RCC 7860 (cell line): ENCODE results near the gene AP1B1.
"Not testable (repeated sequence)": the region's sequence is repeated elsewhere in the genome, so short reads cannot be mapped to it uniquely, and the experiment has no call there.

Experiments used
- DNase-seq: peaks from one replicate; pipeline ENCODE4 v3.0.0-alpha.2; 2015; ENCODE audit warnings: low spot score
- FAIRE-seq: peaks from 2 replicates; lab custom pipeline; 2012; peaks lifted over from hg19 to GRCh38; lab: Jason Lieb, UNC

Gene AP1B1

DNA sequence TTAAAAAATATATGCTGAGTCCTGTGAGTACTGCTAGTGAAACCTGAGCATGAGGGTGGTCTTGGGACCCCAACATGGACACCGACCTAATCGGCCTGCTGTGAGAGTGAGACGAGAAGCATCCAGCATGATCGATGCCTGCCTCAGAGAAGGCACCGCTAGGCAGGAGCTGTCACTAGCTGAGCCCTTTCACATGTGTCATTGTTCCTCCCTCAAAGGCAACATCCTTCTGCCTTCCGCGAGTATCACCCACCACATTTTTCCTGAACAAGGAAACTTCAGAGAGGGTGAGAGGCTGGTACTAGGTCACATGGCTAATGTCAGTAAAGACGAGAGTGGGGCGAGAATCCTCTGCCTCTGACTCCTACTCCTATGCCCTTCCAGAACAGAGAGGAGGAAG lies 35.6 kb downstream of the AP1B1 start:
- FAIRE-seq, result no peak

DNA sequence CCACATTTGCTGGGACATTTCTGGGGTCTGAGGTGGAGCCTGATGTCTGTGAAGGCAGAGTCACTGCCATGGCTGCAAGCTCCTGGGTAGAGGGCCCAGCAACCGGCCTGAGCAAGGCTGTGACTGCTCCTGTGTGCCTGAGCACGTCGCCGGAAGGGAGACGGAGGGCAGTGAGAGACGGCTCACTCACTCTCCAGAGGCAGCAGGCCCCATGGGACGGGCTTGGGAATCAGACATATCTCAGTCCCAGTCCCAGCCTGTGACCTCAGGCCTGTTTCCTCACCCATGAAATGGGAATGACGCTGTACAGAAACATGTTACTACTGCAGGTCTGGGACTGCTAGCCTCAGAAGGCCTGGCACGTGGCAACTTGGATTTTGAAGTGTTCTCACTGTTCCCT lies 36.5 kb downstream of the AP1B1 start:
- no peak for DNase-seq
- FAIRE-seq, result no peak

More for the DNA sequence above, 35.6 kb downstream of the AP1B1 start:
- no peak for DNase-seq

DNA sequence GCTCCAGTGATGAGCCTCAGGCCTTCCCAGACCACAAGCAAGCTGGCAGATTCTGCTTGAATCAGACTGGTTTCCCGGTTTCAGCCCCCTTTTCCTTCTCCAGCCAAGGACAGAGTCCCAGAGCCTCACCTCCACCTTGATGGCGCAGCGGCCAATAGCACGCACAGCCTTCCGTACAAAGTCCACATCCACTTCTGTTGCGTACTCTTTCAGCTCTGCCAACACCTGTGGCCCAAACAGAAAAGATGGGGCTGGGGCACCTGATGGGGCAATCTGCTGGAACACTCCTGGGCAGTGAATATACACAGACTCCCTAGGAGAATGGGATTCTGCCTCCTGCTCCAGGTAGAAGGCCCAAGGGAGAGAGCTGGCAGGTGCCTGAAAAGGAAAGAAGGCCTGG lies 37.3 kb downstream of the AP1B1 start:
- FAIRE-seq, result no peak
- DNase-seq, result no peak

DNA sequence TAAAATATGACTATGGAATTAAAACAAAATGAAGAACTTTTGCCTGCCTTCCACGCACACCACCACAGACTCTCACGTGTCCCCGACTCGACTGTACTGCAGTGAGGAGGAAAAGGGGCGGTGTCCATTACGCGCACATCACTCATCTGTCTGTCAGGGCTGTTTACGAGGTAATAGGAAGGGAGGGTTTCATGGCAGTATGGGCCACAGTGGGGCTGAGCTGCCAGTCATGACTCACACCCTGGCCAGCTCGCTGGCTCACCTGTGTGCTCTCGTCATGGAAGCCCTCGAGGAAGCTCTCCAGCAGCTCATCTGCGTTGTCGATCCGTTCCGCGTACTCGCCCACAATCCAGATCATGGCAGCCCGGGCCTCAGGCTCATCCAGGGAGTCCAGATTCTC lies 39.4 kb downstream of the AP1B1 start:
- no peak for DNase-seq
- FAIRE-seq, result no peak

DNA sequence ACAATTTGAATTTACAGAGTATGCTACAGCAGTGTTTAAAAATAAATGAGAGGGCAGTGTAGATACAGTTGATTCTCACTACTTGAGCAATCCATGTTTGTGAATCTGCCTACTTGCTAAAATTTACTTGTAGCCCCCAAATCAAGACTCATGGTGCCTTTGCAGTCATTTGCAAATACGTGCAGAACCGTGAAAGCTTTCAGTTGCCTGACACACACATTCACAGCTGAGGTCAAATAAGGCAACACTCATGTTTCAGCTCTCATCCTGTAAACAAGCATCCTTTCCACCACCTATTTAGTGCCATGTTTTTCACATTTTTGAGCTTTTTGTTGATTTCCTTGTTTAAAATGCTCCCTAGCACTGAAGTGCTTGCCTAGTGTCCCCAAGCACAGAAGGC lies 40.3 kb downstream of the AP1B1 start:
- FAIRE-seq, result no peak
- no peak for DNase-seq

DNA sequence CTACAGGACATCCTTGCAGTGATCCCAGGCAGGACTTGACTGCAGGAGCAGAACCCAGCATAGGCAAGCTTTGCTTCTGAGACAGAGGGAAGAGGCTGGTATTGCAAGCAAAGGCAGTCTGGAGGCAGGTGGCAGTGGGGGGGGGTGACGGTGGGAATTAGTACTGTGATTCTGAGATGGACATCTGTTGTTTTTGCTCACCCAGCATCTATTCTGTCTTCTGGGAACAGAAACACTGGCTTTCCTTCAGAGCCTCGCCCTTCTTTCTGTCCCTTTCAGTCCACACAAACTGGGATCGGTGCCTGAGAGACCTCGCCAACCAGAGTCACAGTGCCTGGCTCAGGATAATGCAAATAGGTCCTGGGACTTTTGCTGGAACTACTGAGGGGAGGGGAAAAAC lies 41.7 kb downstream of the AP1B1 start:
- no peak for FAIRE-seq
- DNase-seq, result no peak

DNA sequence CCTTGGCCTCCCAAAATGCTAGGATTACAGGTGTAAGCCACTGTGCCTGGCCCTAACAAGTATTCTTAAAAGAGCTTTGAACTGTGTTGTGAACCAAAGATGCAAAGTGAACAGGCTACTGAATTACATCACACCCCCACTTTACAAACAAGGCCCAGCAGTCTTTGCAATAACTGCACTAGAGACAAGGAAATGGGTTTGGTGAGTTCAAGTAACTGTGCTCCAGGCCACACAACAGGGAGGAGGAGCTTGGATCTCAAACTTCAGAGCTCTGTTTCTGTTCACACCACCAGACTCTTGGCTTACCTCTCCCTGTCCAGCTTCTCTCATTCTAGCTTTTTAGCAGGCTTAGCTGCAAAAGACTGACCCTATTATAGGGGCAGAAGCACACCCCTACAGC lies 42.4 kb downstream of the AP1B1 start:
- no peak for DNase-seq
- FAIRE-seq, result no peak

DNA sequence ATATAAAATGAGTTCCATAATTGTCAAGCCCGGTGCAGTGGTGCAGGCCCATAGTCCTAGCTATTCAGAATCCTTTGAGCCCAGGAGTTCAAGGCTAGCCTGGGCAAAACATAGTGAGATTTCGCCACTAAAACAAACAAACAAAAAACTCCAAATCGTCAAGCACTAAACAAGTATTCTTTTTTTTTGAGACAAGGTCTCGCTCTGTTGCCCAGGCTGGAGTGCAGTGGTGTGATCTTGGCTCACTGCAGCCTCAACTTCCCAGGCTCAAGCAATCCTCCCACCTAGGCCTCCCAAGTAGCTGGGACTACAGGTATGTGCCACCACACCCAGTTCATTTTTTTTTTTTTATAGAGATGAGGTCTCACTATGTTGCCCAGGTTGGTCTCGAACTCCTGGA lies 43.5 kb downstream of the AP1B1 start:
- DNase-seq, FAIRE-seq: not testable (repeated sequence)

DNA sequence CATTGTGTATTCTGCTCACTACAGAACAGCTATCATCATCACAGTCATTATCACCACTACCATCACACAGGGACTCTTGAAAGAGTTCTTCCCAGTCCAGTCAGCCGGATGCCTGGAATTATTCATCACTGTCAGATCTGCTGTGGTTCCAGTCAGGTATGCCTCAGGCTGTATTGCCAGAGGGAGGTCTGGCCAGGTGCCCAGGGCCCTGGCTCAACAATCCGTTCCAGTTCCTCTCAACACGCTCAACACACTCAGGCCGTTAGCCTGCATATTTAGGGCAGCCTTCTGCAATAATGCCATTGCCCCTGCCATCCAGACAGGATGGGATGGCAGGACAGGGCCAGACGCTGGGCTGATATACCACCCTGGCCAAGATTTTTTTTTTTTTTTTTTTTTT lies 44.2 kb downstream of the AP1B1 start:
- peak; percentile 96 for FAIRE-seq
- DNase-seq, result peak; percentile 95

DNA sequence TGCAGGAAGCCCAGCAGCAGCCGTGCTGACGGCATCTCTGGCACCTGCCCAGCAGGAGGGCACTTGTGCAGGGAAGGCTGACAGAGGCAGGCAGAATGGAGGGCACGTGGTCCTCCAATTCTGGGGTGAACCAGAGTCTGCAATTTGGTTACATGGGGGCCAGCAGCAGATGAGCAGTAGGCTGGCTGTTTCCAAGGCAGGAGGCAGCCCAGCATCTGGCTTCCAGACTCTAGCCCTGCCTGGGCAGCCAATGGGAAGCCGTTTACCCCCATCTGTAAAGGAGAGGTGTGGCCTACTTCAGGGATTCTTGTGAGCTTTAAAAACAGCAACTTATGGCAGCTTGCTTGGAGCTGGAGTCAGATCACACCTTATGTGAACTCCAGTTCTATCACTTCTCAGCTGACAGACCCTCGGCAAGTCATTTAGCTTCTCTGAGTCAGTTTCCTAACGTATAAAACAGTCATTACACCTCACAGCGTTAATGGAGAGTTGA lies 45.0 kb downstream of the AP1B1 start:
- FAIRE-seq (no peak), DNase-seq (peak; percentile 24)

DNA sequence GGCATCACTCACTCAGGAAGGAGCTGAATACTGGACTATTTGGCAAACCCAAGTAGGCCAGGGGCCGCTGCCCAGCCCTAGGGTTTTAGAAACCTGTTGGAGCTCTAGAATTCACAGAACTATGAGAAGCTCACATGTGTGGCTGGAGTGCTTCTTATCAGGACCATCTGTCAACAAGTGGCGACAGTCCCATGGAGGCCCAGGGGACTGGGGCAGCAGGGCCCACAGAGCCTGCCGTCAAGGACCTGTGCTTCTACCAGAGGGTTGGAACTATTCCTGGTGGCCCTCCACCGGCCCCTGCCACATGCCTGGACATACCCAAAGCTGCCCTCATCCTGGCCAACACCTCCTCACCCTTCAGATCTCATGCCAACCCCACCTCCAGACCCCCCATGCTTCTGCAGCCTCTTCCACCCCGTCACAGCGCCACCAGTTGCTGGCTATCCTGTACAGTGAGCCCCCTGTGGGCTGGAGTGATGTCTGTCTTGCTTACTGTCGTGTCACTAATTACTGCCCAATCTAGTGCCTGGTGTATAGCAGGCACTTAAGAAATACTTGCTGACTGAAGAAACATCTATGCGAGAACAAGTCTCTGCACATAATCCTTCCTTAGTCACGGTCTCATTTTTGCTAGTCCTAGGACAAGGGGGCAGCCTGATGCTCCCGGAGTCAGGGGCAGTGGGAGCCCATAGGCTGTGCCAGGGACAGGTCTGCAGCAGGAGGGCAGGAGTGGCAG lies 45.6 kb downstream of the AP1B1 start:
- FAIRE-seq (no peak), DNase-seq (no peak)

DNA sequence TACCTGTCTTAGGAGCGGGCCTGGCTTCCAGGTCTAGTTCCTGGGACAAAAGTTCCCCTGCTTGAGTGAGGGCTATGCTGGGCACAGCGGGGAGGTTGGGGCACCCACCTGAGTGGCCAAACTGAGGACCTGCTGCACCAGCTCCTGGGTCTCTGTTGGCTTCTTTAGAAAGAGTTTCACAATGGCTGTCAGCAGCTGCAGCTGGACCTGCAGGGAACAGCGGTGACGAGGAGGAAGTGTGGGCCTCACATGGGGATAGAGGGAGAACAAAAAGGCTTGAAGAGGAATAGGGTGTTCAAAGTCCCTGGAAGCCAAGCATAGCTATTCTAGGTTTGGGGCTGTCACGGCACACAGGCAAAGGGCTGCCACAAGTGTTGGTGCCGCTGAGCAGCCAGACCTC lies 46.2 kb downstream of the AP1B1 start:
- FAIRE-seq, result no peak

DNA sequence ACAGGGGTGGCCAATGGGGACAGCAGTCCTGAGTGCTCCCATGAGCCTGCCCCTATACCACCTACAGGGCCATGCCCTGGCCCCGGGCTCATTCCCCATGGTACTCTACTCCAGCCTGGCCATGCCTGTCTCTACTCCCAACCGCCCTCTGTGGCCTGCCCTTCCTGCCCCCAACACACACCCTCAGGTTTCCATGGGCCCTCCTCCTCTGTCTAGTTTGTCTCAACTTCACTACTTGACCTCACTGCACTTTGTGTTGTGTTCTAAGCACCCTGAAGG lies 46.6 kb downstream of the AP1B1 start:
- FAIRE-seq (no peak), DNase-seq (no peak)

More for the DNA sequence above, 46.2 kb downstream of the AP1B1 start:
- no peak for DNase-seq

DNA sequence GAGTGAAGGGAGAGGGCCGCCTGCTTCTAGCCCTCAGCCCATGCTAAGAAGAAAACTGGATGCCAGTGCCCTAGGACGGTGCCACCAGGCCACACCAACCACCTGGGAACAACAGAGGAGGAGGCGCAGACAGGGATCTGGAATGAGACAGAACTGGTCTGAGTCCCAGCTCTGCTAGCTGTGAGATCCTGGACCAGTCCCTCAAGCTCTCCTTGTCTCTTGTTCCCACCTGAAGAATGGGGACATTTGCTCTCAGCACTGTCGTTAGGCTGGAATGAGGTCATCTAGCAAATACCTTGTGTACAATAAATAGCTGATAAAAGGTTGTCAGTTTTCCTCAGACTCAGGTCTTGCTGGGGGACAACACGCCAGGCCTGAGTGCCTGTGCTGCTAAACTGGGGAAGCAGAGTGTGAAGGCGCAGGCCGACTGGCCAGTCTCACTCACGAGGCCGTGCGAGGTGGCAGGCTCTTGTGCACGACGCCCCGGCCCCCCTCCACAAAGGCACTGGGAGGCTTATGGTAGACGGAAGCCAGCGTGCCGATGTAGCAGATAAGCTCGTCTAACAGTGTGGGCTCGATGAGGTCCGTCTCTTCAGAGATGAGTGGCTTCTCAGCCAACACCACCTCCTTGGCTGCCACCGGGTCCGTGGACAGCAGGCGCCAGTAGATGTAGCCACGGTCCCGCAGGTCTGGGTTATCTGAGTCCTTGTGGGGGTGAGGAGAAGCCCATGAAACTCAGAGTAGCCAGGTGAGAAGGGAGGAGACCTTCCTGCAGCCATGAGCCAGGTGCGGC lies 47.1 kb downstream of the AP1B1 start:
- FAIRE-seq (no peak), DNase-seq (no peak)

DNA sequence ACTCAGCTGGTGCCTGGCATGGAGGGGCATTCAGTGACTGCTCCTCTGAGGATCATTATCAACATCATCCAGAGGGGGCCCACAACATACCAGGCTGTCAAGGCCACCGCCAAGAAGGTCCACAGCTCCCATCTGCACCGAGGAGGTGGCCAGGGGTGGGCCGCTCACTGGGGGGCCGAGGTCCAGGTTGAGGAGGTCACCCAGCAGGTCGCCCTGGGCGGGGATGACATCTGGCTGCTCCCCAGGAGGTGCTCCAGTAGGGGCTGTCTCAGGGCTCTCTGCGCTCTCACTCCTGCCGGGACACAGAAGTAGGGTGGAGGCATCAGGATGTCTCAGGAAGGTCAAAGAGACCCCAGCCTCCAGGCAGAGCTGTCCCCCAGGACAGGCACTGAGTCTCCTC lies 47.8 kb downstream of the AP1B1 start:
- DNase-seq (no peak), FAIRE-seq (no peak)

DNA sequence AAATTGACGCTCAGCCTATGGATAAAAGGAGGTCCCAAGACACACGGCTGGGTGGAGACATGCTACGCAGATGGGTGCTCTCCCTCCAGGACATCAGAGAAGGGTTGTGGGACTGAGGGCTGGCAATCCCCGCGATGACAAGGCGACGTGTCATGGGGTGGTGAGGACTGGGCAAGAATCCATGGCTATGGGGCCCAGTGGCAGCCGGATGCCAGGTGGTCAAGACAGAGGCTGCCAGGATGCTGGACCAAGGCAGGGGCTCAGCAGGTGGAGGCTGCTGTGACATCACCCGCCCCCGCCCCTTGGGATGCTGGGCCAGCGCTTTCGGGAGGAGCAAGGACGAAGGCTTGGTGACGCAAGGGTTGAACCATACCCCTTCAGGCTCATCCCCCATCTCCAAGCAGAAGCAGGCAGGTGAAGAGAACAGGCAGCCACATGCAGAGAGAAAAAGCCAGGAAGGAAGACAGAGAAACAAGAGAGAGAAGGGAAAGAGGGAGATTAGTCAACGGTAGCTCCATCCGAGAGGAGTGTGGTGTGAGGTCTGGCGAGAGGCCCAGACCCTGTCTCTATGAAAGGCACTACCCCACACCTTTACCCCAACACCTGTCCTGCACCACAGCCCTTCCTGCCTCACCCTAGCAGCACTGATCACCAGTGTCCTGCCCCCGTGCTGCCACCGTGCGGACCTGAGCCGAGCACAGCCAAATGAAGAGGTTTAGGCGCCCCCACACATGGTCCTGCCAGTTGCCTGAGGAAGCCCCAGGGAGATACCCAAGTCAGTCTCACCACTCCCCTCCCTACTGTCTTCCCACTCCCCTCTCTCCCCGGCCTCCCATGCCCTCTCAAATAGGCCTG lies 48.8 kb downstream of the AP1B1 start:
- FAIRE-seq (no peak), DNase-seq (no peak)

DNA sequence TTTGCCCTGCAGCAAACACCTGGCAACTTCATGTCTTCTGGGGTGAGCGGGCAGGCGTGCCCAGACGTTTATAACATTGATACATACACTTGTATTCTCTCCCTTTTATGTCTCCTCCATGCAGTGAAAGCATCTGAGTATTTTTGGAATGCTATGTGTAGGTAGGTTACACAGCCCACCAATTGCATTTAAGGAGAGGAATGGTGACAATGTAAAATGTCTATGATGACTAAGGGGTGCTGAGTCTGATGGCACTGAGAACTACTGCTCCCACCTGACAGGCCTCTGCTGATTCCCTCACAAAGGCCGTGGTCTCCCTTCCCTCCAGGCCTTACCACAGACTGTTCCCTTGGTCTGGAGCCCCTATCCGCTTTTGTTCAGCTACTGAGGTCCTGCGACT lies 50.0 kb downstream of the AP1B1 start:
- no peak for FAIRE-seq

DNA sequence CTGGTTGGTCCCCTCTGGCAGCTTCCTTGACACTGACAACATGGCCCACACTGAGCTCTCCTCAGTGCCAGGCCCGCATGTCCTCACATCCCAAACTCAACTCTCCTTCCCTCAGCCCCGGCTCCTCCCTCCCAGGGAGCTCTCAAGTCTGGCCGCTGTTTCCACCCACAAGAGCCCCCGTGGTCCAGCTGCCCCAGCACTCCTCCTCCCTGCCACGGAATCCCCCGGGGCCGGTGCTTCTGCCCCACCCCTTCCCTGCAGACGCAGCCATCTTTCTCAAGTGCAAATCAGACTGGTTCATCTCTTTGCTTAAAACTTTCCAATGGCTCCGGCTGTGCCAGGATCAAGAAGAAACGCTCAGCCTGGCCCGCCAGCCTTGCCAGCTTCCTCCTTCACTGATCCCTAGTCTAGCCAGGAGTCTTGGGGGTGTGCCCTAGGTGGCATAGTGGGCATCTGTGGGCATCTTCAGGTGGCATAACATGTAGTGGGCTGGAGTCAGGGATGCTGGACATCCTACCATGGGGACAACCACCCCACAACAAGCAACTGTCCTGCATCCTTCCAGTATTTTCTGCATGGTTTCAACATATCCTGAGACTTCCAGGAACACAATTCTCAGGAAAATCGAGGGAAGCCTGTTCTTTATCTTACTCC lies 50.6 kb downstream of the AP1B1 start:
- FAIRE-seq (no peak), DNase-seq (no peak)

More for the DNA sequence above, 50.0 kb downstream of the AP1B1 start:
- DNase-seq, result no peak

DNA sequence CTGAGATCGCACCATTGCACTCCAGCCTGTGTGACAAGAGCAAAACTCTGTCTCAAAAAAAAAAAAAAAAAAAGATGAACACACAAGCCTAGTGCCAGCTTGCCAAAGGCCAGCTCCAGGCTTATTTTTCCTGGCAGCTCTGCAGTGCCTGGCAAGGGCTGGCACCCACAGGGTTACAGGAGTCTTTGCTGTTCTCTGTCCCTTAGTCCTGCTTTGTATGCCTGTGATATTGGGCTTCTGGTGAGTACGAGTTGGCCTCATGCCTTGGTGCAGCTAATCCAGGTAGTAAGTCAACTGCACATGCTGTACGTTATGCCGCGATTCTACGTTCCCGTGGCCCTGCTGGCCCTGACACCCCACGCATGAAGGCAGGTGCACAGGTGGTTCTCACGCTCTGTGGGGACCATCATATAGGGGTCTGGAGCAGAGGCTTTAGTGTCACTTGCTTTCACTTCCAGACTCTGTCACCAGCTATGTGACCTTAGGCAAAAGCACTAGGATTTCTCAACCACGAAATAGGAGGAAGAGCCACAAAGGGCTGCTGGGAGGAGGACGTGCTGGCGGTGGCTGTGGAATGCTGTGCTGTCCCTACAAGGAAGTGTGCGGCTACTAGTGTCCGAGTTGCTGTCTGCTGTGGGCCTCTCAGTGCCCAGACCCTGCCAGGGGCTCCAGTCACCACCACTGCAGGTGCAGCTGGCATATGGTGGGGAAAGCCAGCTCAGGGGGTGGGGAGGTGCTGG lies 51.4 kb downstream of the AP1B1 start:
- no peak for DNase-seq
- no peak for FAIRE-seq

DNA sequence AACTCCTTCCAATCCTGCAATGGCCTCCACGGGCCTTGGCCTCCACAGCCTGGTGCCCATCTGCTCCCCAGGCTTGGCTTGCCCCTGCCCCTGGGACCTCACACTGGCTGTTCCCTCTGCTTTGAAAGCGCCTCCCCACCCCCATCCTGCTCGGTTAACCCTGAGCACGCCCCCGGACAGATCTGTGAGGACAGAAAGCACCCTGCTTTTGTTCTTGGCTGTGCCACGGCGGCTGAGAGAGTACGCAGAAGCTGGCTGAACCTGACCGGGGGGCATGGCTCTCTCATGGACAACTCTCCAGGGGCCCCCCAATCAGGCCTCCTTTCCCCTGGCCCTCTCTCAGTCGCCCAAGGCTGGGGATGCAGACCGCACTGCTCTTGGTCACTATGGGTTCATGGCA lies 52.7 kb downstream of the AP1B1 start:
- no peak for FAIRE-seq
- no peak for DNase-seq
